ENCODE measurements around the gene ZFHX3. TPM values are rescaled to one million over a fixed set of nuclear protein-coding genes. Genes with fewer than 3 reads are reported as not detected.

The ZFHX3 gene
- total and polyA plus RNA-seq, 2 experiments from 2014 or later: 6.7 to 12.2 TPM

GRCh38 chr16:72875291-72876031 lies 172.5 kb downstream of the ZFHX3 start:
- no peak for TF ChIP-seq CTCF (IDR thresholded peaks at IDR 0.05; ENCODE audit: low read depth, low read length)
- Histone ChIP-seq H3K36me3 (no peaks in the 10 kb centered on the region), H3K27me3 (no peaks in the 10 kb centered on the region), H3K4me3 (no peak overlapping the region), H3K9me3 (ENCODE audit: low read depth) (no peaks in the 10 kb centered on the region), H3K4me1 (ENCODE audit: low read depth) (no peaks in the 10 kb centered on the region), H3K27ac (no peak overlapping the region)
- no peak for DNase-seq (ENCODE audit: low read depth in 1 of 2, low spot score in 1 of 2)

- Histone ChIP-seq H3K27me3 (no peaks in the 10 kb centered on the region), H3K9me3 (ENCODE audit: low read depth) (no peaks in the 10 kb centered on the region), H3K4me3 (no peak overlapping the region), H3K36me3 (no peaks in the 10 kb centered on the region), H3K27ac (no peak overlapping the region), H3K4me1 (ENCODE audit: low read depth) (no peaks in the 10 kb centered on the region)
- no peak for TF ChIP-seq CTCF (IDR thresholded peaks at IDR 0.05; ENCODE audit: low read depth, low read length)
- no peak for DNase-seq (ENCODE audit: low read depth in 1 of 2, low spot score in 1 of 2)
Measured at GRCh38 chr16:72873853-72874252, 174.1 kb downstream of the ZFHX3 start.

GRCh38 chr16:72873044-72873443 lies 174.9 kb downstream of the ZFHX3 start:
- DNase-seq (ENCODE audit: low read depth in 1 of 2, low spot score in 1 of 2): no peak
- Histone ChIP-seq H3K27ac (no peak overlapping the region), H3K27me3 (no peaks in the 10 kb centered on the region), H3K4me3 (no peak overlapping the region), H3K36me3 (no peaks in the 10 kb centered on the region), H3K4me1 (ENCODE audit: low read depth) (no peaks in the 10 kb centered on the region), H3K9me3 (ENCODE audit: low read depth) (no peaks in the 10 kb centered on the region)
- no peak for TF ChIP-seq CTCF (IDR thresholded peaks at IDR 0.05; ENCODE audit: low read depth, low read length)

- H3K27me3 ChIP-seq: no peaks in the 10 kb centered on the region
- H3K27ac ChIP-seq: no peak overlapping the region
- no peak for DNase-seq (ENCODE audit: low read depth in 1 of 2, low spot score in 1 of 2)
- no peaks in the 10 kb centered on the region for H3K4me1 ChIP-seq (ENCODE audit: low read depth)
- no peak for TF ChIP-seq CTCF (IDR thresholded peaks at IDR 0.05; ENCODE audit: low read depth, low read length)
- H3K9me3 ChIP-seq (ENCODE audit: low read depth): no peaks in the 10 kb centered on the region
- H3K36me3 ChIP-seq: no peaks in the 10 kb centered on the region
- no peak overlapping the region for H3K4me3 ChIP-seq
Measured at GRCh38 chr16:72865835-72866234, 182.1 kb downstream of the ZFHX3 start.

GRCh38 chr16:72865258-72865657 lies 182.7 kb downstream of the ZFHX3 start:
- no peak overlapping the region for H3K4me3 ChIP-seq

More at GRCh38 chr16:72865258-72865657, 182.7 kb downstream of the ZFHX3 start:
- no peak for DNase-seq (ENCODE audit: low read depth in 1 of 2, low spot score in 1 of 2)
- no peak overlapping the region for H3K27ac ChIP-seq
- no peaks in the 10 kb centered on the region for H3K9me3 ChIP-seq (ENCODE audit: low read depth)
- no peak for TF ChIP-seq CTCF (IDR thresholded peaks at IDR 0.05; ENCODE audit: low read depth, low read length)
- H3K4me1 ChIP-seq (ENCODE audit: low read depth): no peaks in the 10 kb centered on the region
- H3K36me3 ChIP-seq: no peaks in the 10 kb centered on the region
- no peaks in the 10 kb centered on the region for H3K27me3 ChIP-seq

Measured in cardiac muscle cell (in vitro differentiated cells and primary cell).